Fibroblast of villous mesenchyme (primary cell): ENCODE measurements around the gene AMIGO1. TPM values are rescaled to one million over a fixed set of nuclear protein-coding genes. Genes with fewer than 3 reads are reported as not detected.

Experiments used
- DNase-seq: peaks from one replicate; pipeline ENCODE4 v3.0.0-alpha.2; 2010; ENCODE audit warnings: low read depth
- H3K4me3 ChIP-seq: 2 replicates; pipeline ENCODE4 v1.5.1; 2011; ENCODE audit warnings: low read depth, mild to moderate bottlenecking, low read length
- CTCF ChIP-seq: IDR thresholded peaks from 2 replicates; pipeline ENCODE4 v1.5.1; 2012; ENCODE audit warnings: low read depth, mild to moderate bottlenecking, low read length; ENCODE audit not compliant: insufficient read depth
- total RNA-seq: library from RNA; depleted of rRNA; stranded (reverse); fragments of >200 nt; gene quantifications from 2 replicates; pipeline ENCODE4 v1.2.3, GENCODE V29; 2012

Gene AMIGO1
- total RNA-seq, 1 donor = 3.5 TPM

- H3K4me3 ChIP-seq = peak overlapping the region; percentile 93
- DNase-seq = peak; percentile 90
- peak; percentile 91 for TF ChIP-seq CTCF
These were observed 37.0 kb upstream of the AMIGO1 start for GRCh38 chr1:109546311-109547109.

GRCh38 chr1:109543988-109544735 lies 34.6 kb upstream of the AMIGO1 start:
- no peak for TF ChIP-seq CTCF
- no peak overlapping the region for H3K4me3 ChIP-seq
- DNase-seq = no peak

DNA sequence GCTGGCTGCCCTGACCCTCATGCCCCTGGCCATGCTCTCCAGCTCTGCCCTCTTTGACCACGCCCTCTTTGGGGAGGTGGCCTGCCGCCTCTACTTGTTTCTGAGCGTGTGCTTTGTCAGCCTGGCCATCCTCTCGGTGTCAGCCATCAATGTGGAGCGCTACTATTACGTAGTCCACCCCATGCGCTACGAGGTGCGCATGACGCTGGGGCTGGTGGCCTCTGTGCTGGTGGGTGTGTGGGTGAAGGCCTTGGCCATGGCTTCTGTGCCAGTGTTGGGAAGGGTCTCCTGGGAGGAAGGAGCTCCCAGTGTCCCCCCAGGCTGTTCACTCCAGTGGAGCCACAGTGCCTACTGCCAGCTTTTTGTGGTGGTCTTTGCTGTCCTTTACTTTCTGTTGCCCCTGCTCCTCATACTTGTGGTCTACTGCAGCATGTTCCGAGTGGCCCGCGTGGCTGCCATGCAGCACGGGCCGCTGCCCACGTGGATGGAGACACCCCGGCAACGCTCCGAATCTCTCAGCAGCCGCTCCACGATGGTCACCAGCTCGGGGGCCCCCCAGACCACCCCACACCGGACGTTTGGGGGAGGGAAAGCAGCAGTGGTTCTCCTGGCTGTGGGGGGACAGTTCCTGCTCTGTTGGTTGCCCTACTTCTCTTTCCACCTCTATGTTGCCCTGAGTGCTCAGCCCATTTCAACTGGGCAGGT lies 33.9 kb upstream of the AMIGO1 start:
- no peak for TF ChIP-seq CTCF
- no peak for DNase-seq
- H3K4me3 ChIP-seq = no peak overlapping the region

DNA sequence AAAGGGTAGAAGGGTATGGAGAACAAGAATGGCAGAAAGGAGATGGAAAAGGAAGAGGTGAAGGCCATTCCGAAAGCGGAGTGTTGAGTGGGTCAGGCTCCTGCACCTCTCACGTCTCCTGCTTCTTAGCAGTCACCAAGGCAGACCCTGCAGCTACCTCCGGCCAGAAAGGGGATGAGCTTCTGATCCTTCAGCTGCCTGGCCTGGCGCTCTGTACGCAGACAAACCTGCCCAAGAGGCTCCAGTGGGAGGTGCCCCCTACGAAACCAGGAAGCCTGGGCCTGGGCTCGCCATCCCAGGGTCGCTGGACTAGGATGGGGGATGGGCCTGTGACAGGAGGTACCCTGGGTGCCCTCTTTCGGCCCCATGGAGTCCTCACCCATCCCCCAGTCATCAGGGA lies 33.1 kb upstream of the AMIGO1 start:
- DNase-seq = no peak
- no peak for TF ChIP-seq CTCF
- H3K4me3 ChIP-seq = no peak overlapping the region

DNA sequence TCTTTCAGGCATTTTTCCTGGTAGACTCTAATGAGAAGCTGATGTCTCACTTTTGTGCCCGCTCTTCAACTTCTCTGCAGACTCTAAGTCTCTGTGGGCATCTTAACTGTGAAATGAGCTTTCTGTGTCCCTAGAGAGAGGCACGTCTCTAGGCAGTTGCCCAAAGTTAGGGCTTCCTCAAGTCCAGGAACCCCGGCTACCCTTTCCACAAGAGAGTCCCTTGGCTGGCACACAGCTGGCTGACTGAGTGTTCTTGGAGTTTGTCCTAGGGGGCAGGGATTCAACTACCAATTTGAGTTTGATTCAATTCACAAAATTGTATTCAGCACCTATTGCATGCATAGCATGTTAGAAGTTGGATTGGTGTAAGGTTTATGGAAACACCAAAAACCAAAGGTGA lies 31.6 kb upstream of the AMIGO1 start:
- no peak for DNase-seq
- TF ChIP-seq CTCF = no peak
- no peak overlapping the region for H3K4me3 ChIP-seq

DNA sequence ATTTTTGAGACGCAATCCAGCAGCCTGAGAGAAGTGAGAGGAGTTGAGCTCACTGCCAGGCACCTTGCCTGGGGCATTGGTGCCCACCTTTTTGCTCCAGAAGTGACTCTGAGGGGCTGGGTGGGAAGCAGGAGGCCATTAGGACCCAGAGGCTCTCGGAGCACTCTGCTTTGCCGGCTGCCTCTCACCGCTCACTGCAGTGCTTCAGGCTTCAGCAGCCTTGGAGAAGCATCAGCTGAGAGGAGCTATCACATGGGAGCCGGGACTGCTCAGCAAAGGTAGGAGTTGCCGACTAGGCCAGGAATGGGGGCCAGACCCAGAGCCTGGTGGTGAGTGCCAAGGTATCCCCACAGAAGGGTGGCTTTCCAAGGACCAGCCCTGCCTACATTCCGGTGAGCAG lies 30.1 kb upstream of the AMIGO1 start, which contains the start of gene GPR61:
GPR61 (plus strand) TSS at position 197 of the 400 bp plus-strand sequence. CDS start 3,151 bp downstream, outside the sequence.
- TF ChIP-seq CTCF = no peak
- no peak for DNase-seq
- H3K4me3 ChIP-seq = no peak within 1 kb of the TSS
